Measurements from ENCODE around the gene FAM174B.

The FAM174B gene

GRCh38 chr15:92672102-92672501, 16.5 kb upstream of the FAM174B start:
- Histone ChIP-seq H3K4me1 (peaks cover 19% of the 10 kb centered on the region), H3K27me3 (ENCODE audit: low read depth) (no peaks in the 10 kb centered on the region), H3K9me3 (no peaks in the 10 kb centered on the region), H3K36me3 (replicated peaks) (no peaks in the 10 kb centered on the region), H3K4me3 (no peak overlapping the region)
- in situ Hi-C loops (cut with MboI; ENCODE audit: low sequenced_read_pairs) = no loop called here
- DNase-seq (ENCODE audit: low spot score in 2 of 2) = no peak

- Histone ChIP-seq H3K27me3 (ENCODE audit: low read depth) (no peaks in the 10 kb centered on the region), H3K4me3 (no peak overlapping the region), H3K36me3 (replicated peaks) (no peaks in the 10 kb centered on the region), H3K4me1 (peaks cover 16% of the 10 kb centered on the region), H3K9me3 (no peaks in the 10 kb centered on the region)
- DNase-seq (ENCODE audit: low spot score in 2 of 2) = no peak
- in situ Hi-C loops (cut with MboI; ENCODE audit: low sequenced_read_pairs) = no loop called here
These were observed 15.8 kb upstream of the FAM174B start for GRCh38 chr15:92671406-92671805.

GRCh38 chr15:92670621-92671020, 15.0 kb upstream of the FAM174B start:
- no peaks in the 10 kb centered on the region for H3K9me3 ChIP-seq
- in situ Hi-C loops (cut with MboI; ENCODE audit: low sequenced_read_pairs) = no loop called here
- no peak overlapping the region for H3K4me3 ChIP-seq
- no peaks in the 10 kb centered on the region for H3K27me3 ChIP-seq (ENCODE audit: low read depth)
- no peaks in the 10 kb centered on the region for H3K36me3 ChIP-seq (replicated peaks)
- peaks cover 14% of the 10 kb centered on the region for H3K4me1 ChIP-seq
- DNase-seq (ENCODE audit: low spot score in 2 of 2) = peak; percentile 60 to 74

DNA sequence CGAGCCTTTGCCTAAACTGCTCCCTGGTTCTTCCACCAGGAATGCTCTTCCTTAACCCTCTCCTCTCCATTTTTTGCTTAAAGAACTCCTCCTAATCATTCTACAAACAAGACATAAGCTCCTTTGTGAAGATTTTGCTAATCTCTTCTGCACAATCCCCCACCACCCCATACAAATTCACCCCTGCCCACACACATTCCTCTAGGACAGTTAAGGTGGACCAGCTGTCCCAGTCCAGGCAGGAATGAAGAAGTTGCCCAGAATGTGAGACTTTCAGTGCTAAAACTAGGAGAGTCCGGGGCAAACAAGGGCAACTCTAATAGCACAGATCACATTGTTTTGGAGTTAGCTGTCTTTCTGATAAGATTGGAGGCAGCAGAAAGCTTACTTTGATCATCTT, 13.9 kb upstream of the FAM174B start:
- peaks cover 24% of the 10 kb centered on the region for H3K4me1 ChIP-seq
- H3K27me3 ChIP-seq (ENCODE audit: low read depth) = no peaks in the 10 kb centered on the region
- no peaks in the 10 kb centered on the region for H3K9me3 ChIP-seq
- in situ Hi-C loops (cut with MboI; ENCODE audit: low sequenced_read_pairs) = no loop called here
- no peak overlapping the region for H3K4me3 ChIP-seq
- H3K36me3 ChIP-seq (replicated peaks) = no peaks in the 10 kb centered on the region
- peak; percentile 69 to 71 for DNase-seq (ENCODE audit: low spot score in 2 of 2)

DNA sequence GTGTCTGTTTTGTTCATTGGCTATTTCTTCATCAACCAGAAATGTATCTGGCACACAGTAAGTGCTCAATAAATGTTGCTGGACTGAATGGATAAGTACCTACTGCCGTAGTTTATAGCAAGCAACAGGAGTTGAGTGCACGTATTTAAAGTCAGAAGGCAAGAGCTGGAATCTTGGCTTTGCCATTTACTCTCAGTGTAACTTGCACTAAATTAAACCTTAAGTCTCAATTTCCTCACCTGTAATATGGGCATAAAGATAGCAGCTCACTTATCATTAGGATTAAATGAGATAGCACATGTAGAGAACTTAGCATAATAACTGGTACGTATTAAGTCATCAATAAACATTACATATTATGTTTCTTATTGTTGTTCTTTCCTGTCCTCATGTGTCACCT, 13.0 kb upstream of the FAM174B start:
- Histone ChIP-seq H3K9me3 (no peaks in the 10 kb centered on the region), H3K36me3 (replicated peaks) (no peaks in the 10 kb centered on the region), H3K27me3 (ENCODE audit: low read depth) (no peaks in the 10 kb centered on the region), H3K4me1 (peaks cover 24% of the 10 kb centered on the region), H3K4me3 (no peak overlapping the region)
- no peak for DNase-seq (ENCODE audit: low spot score in 2 of 2)
- in situ Hi-C loops (cut with MboI; ENCODE audit: low sequenced_read_pairs) = no loop called here

- DNase-seq (ENCODE audit: low spot score in 2 of 2) = no peak
- in situ Hi-C loops (cut with MboI; ENCODE audit: low sequenced_read_pairs) = no loop called here
- Histone ChIP-seq H3K27me3 (ENCODE audit: low read depth) (no peaks in the 10 kb centered on the region), H3K9me3 (no peaks in the 10 kb centered on the region), H3K36me3 (replicated peaks) (no peaks in the 10 kb centered on the region), H3K4me1 (peaks cover 24% of the 10 kb centered on the region), H3K4me3 (no peak overlapping the region)
These were observed 12.5 kb upstream of the FAM174B start for GRCh38 chr15:92667970-92668485.

- DNase-seq (ENCODE audit: low spot score in 2 of 2) = no peak
- Histone ChIP-seq H3K27me3 (ENCODE audit: low read depth) (no peaks in the 10 kb centered on the region), H3K36me3 (replicated peaks) (no peaks in the 10 kb centered on the region), H3K4me3 (no peak overlapping the region), H3K4me1 (peaks cover 24% of the 10 kb centered on the region), H3K9me3 (no peaks in the 10 kb centered on the region)
- in situ Hi-C loops (cut with MboI; ENCODE audit: low sequenced_read_pairs) = no loop called here
These were observed 11.8 kb upstream of the FAM174B start for GRCh38 chr15:92667287-92667904.

- DNase-seq (ENCODE audit: low spot score in 2 of 2) = no peak
- no peaks in the 10 kb centered on the region for H3K36me3 ChIP-seq (replicated peaks)
- H3K27me3 ChIP-seq (ENCODE audit: low read depth) = no peaks in the 10 kb centered on the region
- H3K4me1 ChIP-seq = peaks cover 24% of the 10 kb centered on the region
- no peak overlapping the region for H3K4me3 ChIP-seq
- in situ Hi-C loops (cut with MboI; ENCODE audit: low sequenced_read_pairs) = no loop called here
- H3K9me3 ChIP-seq = no peaks in the 10 kb centered on the region
These were observed 11.2 kb upstream of the FAM174B start for GRCh38 chr15:92666780-92667179.

- no peak for DNase-seq (ENCODE audit: low spot score in 2 of 2)
- in situ Hi-C loops (cut with MboI; ENCODE audit: low sequenced_read_pairs) = no loop called here
These were observed 9.6 kb upstream of the FAM174B start for GRCh38 chr15:92665100-92665555.

GRCh38 chr15:92664178-92664900, 8.8 kb upstream of the FAM174B start:
- no peak for DNase-seq (ENCODE audit: low spot score in 2 of 2)
- Histone ChIP-seq H3K9me3 (no peaks in the 10 kb centered on the region), H3K4me1 (peaks cover 11% of the 10 kb centered on the region), H3K27me3 (ENCODE audit: low read depth) (no peaks in the 10 kb centered on the region), H3K36me3 (replicated peaks) (no peaks in the 10 kb centered on the region), H3K4me3 (no peak overlapping the region)
- in situ Hi-C loops (cut with MboI; ENCODE audit: low sequenced_read_pairs) = no loop called here

More at GRCh38 chr15:92665100-92665555, 9.6 kb upstream of the FAM174B start:
- Histone ChIP-seq H3K36me3 (replicated peaks) (no peaks in the 10 kb centered on the region), H3K27me3 (ENCODE audit: low read depth) (no peaks in the 10 kb centered on the region), H3K9me3 (no peaks in the 10 kb centered on the region), H3K4me3 (no peak overlapping the region), H3K4me1 (peaks cover 17% of the 10 kb centered on the region)

GRCh38 chr15:92663250-92663951, 7.8 kb upstream of the FAM174B start:
- in situ Hi-C loops (cut with MboI; ENCODE audit: low sequenced_read_pairs) = no loop called here
- H3K4me1 ChIP-seq = peaks cover 10% of the 10 kb centered on the region

DNA sequence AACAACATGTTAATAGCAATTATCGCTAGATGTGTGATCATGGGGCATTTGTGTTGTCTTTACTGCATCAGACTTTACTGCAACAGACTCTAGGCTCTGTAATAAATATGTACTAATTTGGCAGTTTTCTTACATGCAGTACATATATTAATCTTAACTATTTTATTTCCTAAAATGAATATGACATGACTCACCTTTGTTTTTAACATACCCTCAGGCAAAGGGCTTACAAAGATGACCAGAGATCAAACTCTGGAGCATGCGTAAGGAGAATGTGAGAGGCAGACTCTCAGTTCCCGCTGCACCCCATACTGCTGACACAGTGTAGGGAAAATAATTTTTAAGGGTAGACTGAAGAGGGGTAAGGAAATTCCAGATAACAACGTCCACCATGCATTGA, 7.2 kb upstream of the FAM174B start:
- H3K4me3 ChIP-seq = no peak overlapping the region
- in situ Hi-C loops (cut with MboI; ENCODE audit: low sequenced_read_pairs) = no loop called here
- no peaks in the 10 kb centered on the region for H3K27me3 ChIP-seq (ENCODE audit: low read depth)
- no peaks in the 10 kb centered on the region for H3K36me3 ChIP-seq (replicated peaks)
- H3K9me3 ChIP-seq = no peaks in the 10 kb centered on the region
- DNase-seq (ENCODE audit: low spot score in 2 of 2) = no peak
- peaks cover 10% of the 10 kb centered on the region for H3K4me1 ChIP-seq

More at GRCh38 chr15:92663250-92663951, 7.8 kb upstream of the FAM174B start:
- no peak overlapping the region for H3K4me3 ChIP-seq
- H3K9me3 ChIP-seq = no peaks in the 10 kb centered on the region
- H3K36me3 ChIP-seq (replicated peaks) = no peaks in the 10 kb centered on the region
- no peaks in the 10 kb centered on the region for H3K27me3 ChIP-seq (ENCODE audit: low read depth)
- DNase-seq (ENCODE audit: low spot score in 2 of 2) = no peak

- in situ Hi-C loops (cut with MboI; ENCODE audit: low sequenced_read_pairs) = no loop called here
- Histone ChIP-seq H3K36me3 (replicated peaks) (no peaks in the 10 kb centered on the region), H3K4me1 (peaks cover 10% of the 10 kb centered on the region), H3K9me3 (no peaks in the 10 kb centered on the region), H3K27me3 (ENCODE audit: low read depth) (no peaks in the 10 kb centered on the region), H3K4me3 (no peak overlapping the region)
- no peak for DNase-seq (ENCODE audit: low spot score in 2 of 2)
These were observed 6.4 kb upstream of the FAM174B start for GRCh38 chr15:92661956-92662355.

- H3K27me3 ChIP-seq (ENCODE audit: low read depth) = no peaks in the 10 kb centered on the region
- peaks cover 10% of the 10 kb centered on the region for H3K4me1 ChIP-seq
- no peak overlapping the region for H3K4me3 ChIP-seq
- H3K36me3 ChIP-seq (replicated peaks) = no peaks in the 10 kb centered on the region
- in situ Hi-C loops (cut with MboI; ENCODE audit: low sequenced_read_pairs) = no loop called here
- no peak for DNase-seq (ENCODE audit: low spot score in 2 of 2)
- H3K9me3 ChIP-seq = no peaks in the 10 kb centered on the region
These were observed 5.5 kb upstream of the FAM174B start for GRCh38 chr15:92661069-92661468.
